ENCODE results near the gene CCDC66.

CCDC66 gene

DNA sequence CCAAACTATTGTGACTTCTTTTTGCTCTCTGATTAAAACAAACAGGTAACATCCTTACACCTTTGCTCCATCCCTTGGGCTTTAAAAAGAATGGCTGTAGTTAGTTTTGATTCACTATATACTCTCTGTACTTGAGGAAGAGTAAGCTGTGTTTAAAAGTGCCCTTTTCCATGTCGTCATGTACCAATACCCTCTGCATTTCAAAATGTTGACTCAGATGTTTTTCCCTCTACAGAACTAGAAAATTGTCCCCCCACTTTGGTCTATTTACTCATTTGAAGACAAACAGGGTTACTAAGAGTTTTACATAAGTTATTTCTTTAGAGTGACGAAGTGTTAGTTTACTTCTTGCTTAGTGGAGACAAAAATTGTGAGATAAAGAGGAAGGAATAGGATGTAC, 63.4 kb downstream of the CCDC66 start:
- H3K4me3 ChIP-seq (ENCODE audit: control insufficient read depth, low read depth, low read length) = no peak overlapping the region
- DNase-seq (ENCODE audit: low read depth) = no peak
- TF ChIP-seq, protein P1, sequence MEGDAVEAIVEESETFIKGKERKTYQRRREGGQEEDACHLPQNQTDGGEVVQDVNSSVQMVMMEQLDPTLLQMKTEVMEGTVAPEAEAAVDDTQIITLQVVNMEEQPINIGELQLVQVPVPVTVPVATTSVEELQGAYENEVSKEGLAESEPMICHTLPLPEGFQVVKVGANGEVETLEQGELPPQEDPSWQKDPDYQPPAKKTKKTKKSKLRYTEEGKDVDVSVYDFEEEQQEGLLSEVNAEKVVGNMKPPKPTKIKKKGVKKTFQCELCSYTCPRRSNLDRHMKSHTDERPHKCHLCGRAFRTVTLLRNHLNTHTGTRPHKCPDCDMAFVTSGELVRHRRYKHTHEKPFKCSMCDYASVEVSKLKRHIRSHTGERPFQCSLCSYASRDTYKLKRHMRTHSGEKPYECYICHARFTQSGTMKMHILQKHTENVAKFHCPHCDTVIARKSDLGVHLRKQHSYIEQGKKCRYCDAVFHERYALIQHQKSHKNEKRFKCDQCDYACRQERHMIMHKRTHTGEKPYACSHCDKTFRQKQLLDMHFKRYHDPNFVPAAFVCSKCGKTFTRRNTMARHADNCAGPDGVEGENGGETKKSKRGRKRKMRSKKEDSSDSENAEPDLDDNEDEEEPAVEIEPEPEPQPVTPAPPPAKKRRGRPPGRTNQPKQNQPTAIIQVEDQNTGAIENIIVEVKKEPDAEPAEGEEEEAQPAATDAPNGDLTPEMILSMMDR (IDR thresholded peaks at IDR 0.05; ENCODE audit: control insufficient read depth, insufficient read depth, low read depth, low read length, missing control alignments) = no peak

DNA sequence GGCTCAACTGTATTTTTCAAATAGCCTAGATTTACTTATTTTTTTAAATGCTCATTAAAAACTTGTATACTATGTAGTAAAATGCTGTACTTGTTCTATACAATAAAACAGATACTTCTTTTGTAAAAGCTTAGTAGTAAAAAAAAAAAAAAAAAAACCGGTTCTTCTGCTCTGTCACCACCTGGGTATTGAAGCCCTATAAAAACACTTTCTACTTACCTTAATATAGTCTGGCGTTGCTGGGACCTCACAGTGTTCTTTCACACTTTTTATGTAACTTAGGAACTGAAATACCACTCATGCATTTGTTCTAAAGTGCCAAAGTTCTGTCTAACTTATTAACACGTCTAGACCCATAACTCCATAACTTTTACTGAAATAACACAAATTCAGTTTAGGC, 64.7 kb downstream of the CCDC66 start:
- DNase-seq (ENCODE audit: low read depth) = no peak
- TF ChIP-seq, protein P1 (IDR thresholded peaks at IDR 0.05; ENCODE audit: control insufficient read depth, insufficient read depth, low read depth, low read length, missing control alignments) = no peak
- H3K4me3 ChIP-seq (ENCODE audit: control insufficient read depth, low read depth, low read length) = no peak overlapping the region

DNA sequence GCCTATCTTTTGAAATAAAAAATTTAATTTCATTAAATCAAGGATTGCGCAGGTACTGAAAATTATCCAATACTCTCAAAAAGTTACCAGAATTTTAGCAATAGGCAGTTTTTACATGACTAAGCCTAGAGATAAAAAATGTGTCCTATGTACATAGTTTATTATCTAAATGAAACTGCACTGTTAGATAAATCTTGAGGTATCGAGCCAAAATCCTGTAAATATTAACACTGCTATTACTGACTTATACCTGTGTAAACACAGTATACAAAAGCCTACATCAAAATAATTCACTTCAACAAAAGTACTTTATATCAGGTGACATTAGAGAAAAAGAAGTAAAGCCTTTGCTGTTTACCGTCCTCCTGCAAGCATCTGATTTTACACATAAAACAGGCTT, 65.4 kb downstream of the CCDC66 start:
- no peak for DNase-seq (ENCODE audit: low read depth)
- H3K4me3 ChIP-seq (ENCODE audit: control insufficient read depth, low read depth, low read length) = no peak overlapping the region
- TF ChIP-seq, protein P1 (IDR thresholded peaks at IDR 0.05; ENCODE audit: control insufficient read depth, insufficient read depth, low read depth, low read length, missing control alignments) = no peak

DNA sequence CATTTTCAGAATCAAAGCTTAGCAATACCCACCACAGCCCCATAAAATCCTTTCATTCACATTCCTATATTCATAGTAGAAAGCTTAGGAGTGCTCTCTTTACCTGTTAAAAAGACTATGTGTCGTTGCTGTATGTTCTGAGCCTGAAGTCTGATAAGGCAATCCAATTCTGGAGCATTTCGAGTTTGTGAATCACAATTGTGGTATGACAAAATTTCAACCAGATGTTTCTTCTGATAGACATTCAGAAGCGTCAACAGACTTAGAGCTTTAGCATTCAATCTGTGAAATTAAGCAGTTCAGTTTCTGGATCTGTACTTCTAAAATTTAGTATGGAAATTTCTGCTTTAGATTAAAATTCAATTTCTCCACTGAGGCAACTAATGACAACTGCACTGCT, 67.8 kb downstream of the CCDC66 start:
- TF ChIP-seq, protein P1 (IDR thresholded peaks at IDR 0.05; ENCODE audit: control insufficient read depth, insufficient read depth, low read depth, low read length, missing control alignments) = no peak
- DNase-seq (ENCODE audit: low read depth) = peak; percentile 28
- no peak overlapping the region for H3K4me3 ChIP-seq (ENCODE audit: control insufficient read depth, low read depth, low read length)

DNA sequence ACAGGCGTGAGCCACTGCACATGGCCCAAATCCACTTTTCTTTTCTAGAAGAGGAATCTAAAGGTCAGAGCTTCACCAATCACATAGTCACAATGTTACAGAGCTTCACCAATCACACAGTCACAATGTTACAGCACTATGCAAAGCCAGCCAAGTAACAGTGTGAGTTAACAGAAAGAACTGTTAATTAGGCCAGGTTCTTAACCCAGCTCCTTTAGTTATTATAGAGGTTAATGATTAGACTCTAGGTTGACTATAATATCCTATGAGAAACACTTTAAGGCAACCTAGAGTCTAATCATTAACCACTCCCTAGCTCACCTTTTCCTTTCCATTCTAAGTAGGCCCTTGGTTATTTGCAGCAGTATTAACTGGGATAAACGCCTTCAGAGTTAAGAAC, 72.1 kb downstream of the CCDC66 start:
- H3K4me3 ChIP-seq (ENCODE audit: control insufficient read depth, low read depth, low read length) = no peak overlapping the region
- no peak for DNase-seq (ENCODE audit: low read depth)
- TF ChIP-seq, protein P1 (IDR thresholded peaks at IDR 0.05; ENCODE audit: control insufficient read depth, insufficient read depth, low read depth, low read length, missing control alignments) = no peak

DNA sequence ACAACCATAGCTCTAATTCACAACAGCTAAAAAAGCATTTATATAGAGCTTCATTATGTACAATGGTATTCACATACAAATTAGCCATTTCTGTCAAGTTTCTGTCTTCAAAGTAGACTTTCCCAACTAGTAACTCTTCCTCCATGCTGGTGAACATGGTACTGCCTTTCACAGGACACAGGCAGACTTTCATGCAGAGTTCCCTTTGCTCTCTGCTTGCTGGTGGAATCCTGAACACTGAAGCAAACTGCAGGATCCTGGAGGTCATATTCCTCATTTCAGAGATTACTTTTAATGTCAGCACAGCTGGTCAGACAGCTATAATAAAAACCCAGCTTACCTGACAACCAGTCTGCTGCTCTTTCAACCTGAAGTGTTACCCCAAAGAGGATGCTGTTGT, 72.5 kb downstream of the CCDC66 start:
- TF ChIP-seq, protein P1 (IDR thresholded peaks at IDR 0.05; ENCODE audit: control insufficient read depth, insufficient read depth, low read depth, low read length, missing control alignments) = no peak
- no peak for DNase-seq (ENCODE audit: low read depth)
- H3K4me3 ChIP-seq (ENCODE audit: control insufficient read depth, low read depth, low read length) = no peak overlapping the region

DNA sequence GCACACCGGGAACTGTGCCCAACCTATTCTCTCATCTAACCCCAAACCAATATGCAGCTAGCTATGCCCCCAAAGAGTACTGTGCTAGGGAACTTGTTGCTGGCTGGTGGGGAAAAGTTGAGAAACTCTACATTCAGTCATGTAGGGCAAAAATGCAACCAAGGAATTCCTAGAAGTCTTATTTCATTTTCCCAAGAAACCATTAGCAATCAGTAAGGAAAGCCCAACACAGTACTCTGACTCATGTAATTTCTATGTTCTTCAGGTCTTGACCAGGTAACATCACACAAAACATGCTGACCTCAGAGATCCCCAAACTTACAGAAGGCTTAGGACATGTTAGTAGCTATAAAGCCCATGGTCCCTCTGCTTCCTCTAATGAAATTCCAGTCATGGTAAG, 74.0 kb downstream of the CCDC66 start:
- TF ChIP-seq, protein P1 (IDR thresholded peaks at IDR 0.05; ENCODE audit: control insufficient read depth, insufficient read depth, low read depth, low read length, missing control alignments) = no peak
- DNase-seq (ENCODE audit: low read depth) = no peak

More for the DNA sequence above, 74.0 kb downstream of the CCDC66 start:
- no peak overlapping the region for H3K4me3 ChIP-seq (ENCODE audit: control insufficient read depth, low read depth, low read length)
